ENCODE data around the gene BMP7.
"Not testable (repeated sequence)": the region's sequence is repeated elsewhere in the genome, so short reads cannot be mapped to it uniquely, and the experiment has no call there.

Gene BMP7

GRCh38 chr20:57167971-57168701, 98.3 kb downstream of the BMP7 start:
- DNase-seq (ENCODE audit: low read depth), result no peak

- no peak for DNase-seq (ENCODE audit: low read depth)
These were observed 99.2 kb downstream of the BMP7 start for GRCh38 chr20:57167292-57167655.

- DNase-seq (ENCODE audit: low read depth), result no peak
These were observed 99.7 kb downstream of the BMP7 start for GRCh38 chr20:57166568-57167291.

- no peak for DNase-seq (ENCODE audit: low read depth)
These were observed 100.9 kb downstream of the BMP7 start for GRCh38 chr20:57165427-57166004.

GRCh38 chr20:57164872-57165271, 101.6 kb downstream of the BMP7 start:
- no peak for DNase-seq (ENCODE audit: low read depth)

GRCh38 chr20:57163041-57163440, 103.4 kb downstream of the BMP7 start:
- no peak for DNase-seq (ENCODE audit: low read depth)

- no peak for DNase-seq (ENCODE audit: low read depth)
These were observed 104.1 kb downstream of the BMP7 start for GRCh38 chr20:57162362-57162652.

GRCh38 chr20:57161478-57162361, 104.7 kb downstream of the BMP7 start:
- DNase-seq (ENCODE audit: low read depth), result no peak

GRCh38 chr20:57160985-57161384, 105.5 kb downstream of the BMP7 start:
- no peak for DNase-seq (ENCODE audit: low read depth)

- no peak for DNase-seq (ENCODE audit: low read depth)
These were observed 106.4 kb downstream of the BMP7 start for GRCh38 chr20:57159945-57160610.

- DNase-seq (ENCODE audit: low read depth), result no peak
These were observed 107.1 kb downstream of the BMP7 start for GRCh38 chr20:57159193-57159851.

GRCh38 chr20:57158474-57158873, 108.0 kb downstream of the BMP7 start:
- DNase-seq (ENCODE audit: low read depth), result no peak

GRCh38 chr20:57157787-57158186, 108.7 kb downstream of the BMP7 start:
- not testable (repeated sequence) for DNase-seq (ENCODE audit: low read depth)

GRCh38 chr20:57157106-57157691, 109.2 kb downstream of the BMP7 start:
- DNase-seq (ENCODE audit: low read depth), result no peak

GRCh38 chr20:57156011-57156729, 110.3 kb downstream of the BMP7 start:
- DNase-seq (ENCODE audit: low read depth), result no peak

GRCh38 chr20:57155415-57155814, 111.0 kb downstream of the BMP7 start:
- DNase-seq (ENCODE audit: low read depth), result no peak

- no peak for DNase-seq (ENCODE audit: low read depth)
These were observed 113.1 kb downstream of the BMP7 start for GRCh38 chr20:57153238-57153905.

- DNase-seq (ENCODE audit: low read depth), result no peak
These were observed 113.9 kb downstream of the BMP7 start for GRCh38 chr20:57152557-57152956.

GRCh38 chr20:57150559-57150958, 115.9 kb downstream of the BMP7 start:
- DNase-seq (ENCODE audit: low read depth), result no peak

- DNase-seq (ENCODE audit: low read depth), result no peak
These were observed 118.2 kb downstream of the BMP7 start for GRCh38 chr20:57148263-57148662.

Measured in activated T-helper 1 cell treated with Interleukin-2 at 50 U/mL for 16 hours (primary cell).